ENCODE results near the gene PPP2R3A.
A peak's percentile ranks its signal among the peaks of the same experiment; 100 is the strongest.

PPP2R3A gene

GRCh38 chr3:135970506-135971116, 5.1 kb downstream of the PPP2R3A start:
- peak in 42 of 56 donors; percentile 1 to 70 (median 28) for DNase-seq

- no peak for DNase-seq
Measured at GRCh38 chr3:135973841-135974240, 8.3 kb downstream of the PPP2R3A start.

GRCh38 chr3:135975053-135975452, 9.5 kb downstream of the PPP2R3A start:
- DNase-seq: no peak

GRCh38 chr3:135975536-135975935, 10.0 kb downstream of the PPP2R3A start:
- DNase-seq: no peak

- no peak for DNase-seq
Measured at GRCh38 chr3:135980343-135980742, 14.8 kb downstream of the PPP2R3A start.

- no peak for DNase-seq
Measured at GRCh38 chr3:135981701-135982403, 16.3 kb downstream of the PPP2R3A start.

- DNase-seq: no peak
Measured at GRCh38 chr3:135982404-135982761, 16.9 kb downstream of the PPP2R3A start.

- DNase-seq: peak in 5 of 56 donors; percentile 2 to 5 (median 4)
Measured at GRCh38 chr3:135982922-135983581, 17.5 kb downstream of the PPP2R3A start.

GRCh38 chr3:135987661-135988060, 22.1 kb downstream of the PPP2R3A start:
- no peak for DNase-seq

- DNase-seq: no peak
Measured at GRCh38 chr3:135989242-135989641, 23.7 kb downstream of the PPP2R3A start.

- no peak for DNase-seq
Measured at GRCh38 chr3:135990903-135991302, 25.4 kb downstream of the PPP2R3A start.

GRCh38 chr3:135991621-135992020, 26.1 kb downstream of the PPP2R3A start:
- DNase-seq: no peak

GRCh38 chr3:135992072-135992471, 26.5 kb downstream of the PPP2R3A start:
- peak in 3 of 56 donors; percentile 1 to 16 (median 9) for DNase-seq

- DNase-seq: no peak
Measured at GRCh38 chr3:135994708-135995337, 29.3 kb downstream of the PPP2R3A start.

- no peak for DNase-seq
Measured at GRCh38 chr3:135995766-135996165, 30.2 kb downstream of the PPP2R3A start.

- DNase-seq: peak in 18 of 56 donors; percentile 1 to 23 (median 12)
Measured at GRCh38 chr3:135997554-135998320, 32.2 kb downstream of the PPP2R3A start.

- no peak for DNase-seq
Measured at GRCh38 chr3:136008221-136008620, 42.7 kb downstream of the PPP2R3A start.

- DNase-seq: no peak
Measured at GRCh38 chr3:136008732-136009470, 43.4 kb downstream of the PPP2R3A start.

- no peak for DNase-seq
Measured at GRCh38 chr3:136018876-136019275, 53.3 kb downstream of the PPP2R3A start.

GRCh38 chr3:136021803-136022202, 56.3 kb downstream of the PPP2R3A start:
- DNase-seq: no peak

Data from nucleus accumbens (tissue), 56 donors.